Myocyte (in vitro differentiated cells): ENCODE measurements around the gene IGFBP3. TPM values are rescaled to one million over a fixed set of nuclear protein-coding genes. Genes with fewer than 3 reads are reported as not detected.

Experiments
- DNase-seq: peaks from one replicate; pipeline ENCODE4 v3.0.0-alpha.2; 2012; ENCODE audit warnings: low read depth
- total RNA-seq: library from RNA; depleted of rRNA; stranded (reverse); fragments of >200 nt; gene quantifications from 2 replicates; pipeline ENCODE4 v1.2.3, GENCODE V29; 2014

Gene IGFBP3
- total RNA-seq, 1 donor from 2014 or later = 184 TPM

DNA sequence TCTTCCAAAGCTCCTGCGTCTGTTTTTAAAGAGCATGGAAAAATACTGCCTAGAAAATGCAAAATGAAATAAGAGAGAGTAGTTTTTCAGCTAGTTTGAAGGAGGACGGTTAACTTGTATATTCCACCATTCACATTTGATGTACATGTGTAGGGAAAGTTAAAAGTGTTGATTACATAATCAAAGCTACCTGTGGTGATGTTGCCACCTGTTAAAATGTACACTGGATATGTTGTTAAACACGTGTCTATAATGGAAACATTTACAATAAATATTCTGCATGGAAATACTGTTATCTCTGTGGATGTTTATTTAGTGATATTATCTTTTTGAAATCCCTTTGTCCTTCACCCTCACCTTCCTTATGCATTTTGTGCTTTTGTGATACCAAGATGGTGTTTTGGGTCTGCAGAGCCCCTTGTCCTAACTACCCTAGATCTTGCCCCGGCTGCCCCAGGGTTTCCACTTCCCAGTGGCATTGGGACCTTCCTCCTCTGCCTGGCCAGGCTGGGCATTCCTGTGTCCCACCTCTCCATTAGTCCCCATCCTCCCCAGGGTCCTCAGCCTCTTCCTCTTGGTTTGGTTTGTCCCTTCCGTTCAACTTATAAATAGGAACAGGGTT is 27.6 kb downstream of the IGFBP3 start:
- DNase-seq = no peak

- DNase-seq = peak; percentile 16
Observed at GRCh38 chr7:45892407-45893035, 28.6 kb downstream of the IGFBP3 start.

- no peak for DNase-seq
Observed at GRCh38 chr7:45891462-45892402, 29.3 kb downstream of the IGFBP3 start.

DNA sequence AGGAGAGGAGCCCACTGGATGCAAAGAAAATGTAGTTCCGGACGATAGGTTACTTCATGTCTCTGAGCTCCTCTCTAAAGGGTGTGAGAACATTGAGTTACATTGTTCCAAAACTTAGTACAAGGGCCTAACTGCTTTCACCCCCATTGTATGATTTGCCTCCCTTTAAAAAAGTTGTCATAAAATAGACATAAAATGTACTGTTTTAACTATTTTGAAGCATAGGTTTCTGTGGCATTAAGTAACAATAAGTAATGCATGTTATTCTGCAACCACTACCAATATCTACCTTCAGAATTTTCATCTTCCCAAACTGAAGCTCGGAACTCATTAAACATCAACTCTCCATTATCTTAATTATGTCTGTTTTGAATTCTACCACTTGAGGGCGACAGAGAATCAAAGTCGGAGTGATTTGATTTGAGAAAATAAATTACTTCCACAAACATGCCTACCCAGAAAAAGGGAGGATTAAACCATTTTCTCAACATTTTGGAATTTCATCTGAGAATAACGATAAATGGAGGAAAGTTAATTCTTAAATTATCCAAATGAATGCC is 30.1 kb downstream of the IGFBP3 start:
- DNase-seq = peak; percentile 82

DNA sequence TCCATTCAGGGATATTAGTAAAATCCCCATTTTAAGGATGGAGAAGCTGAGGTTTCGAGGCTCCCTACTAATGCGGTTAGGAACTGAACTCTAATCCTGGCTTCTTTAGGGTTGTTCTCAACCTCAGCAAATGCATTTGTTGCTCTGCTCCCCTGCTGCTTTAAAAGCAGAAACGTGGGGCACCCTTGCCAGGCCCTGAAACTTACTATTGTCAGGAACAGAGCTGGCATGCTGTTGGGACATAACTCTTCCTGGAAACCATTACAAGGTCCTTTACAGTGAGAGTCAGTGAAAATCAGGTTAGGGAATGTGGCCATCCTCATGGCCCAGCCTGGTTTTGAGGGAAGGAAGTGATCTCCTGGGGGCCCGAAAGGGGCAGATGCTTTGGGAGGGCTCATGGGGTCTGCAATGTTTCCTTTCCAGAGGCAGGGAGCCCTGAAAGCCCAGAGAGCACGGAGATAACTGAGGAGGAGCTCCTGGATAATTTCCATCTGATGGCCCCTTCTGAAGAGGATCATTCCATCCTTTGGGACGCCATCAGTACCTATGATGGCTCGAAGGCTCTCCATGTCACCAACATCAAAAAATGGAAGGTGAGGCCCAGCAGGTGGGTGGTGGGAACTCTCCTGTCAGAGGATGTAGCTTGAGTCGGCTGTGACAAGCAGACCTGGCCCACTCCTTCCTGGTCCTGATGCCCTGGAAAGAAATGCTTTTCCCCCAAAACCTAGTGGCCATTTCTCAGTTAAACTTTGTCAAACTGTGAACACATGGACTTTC is 30.8 kb downstream of the IGFBP3 start:
- DNase-seq = no peak

DNA sequence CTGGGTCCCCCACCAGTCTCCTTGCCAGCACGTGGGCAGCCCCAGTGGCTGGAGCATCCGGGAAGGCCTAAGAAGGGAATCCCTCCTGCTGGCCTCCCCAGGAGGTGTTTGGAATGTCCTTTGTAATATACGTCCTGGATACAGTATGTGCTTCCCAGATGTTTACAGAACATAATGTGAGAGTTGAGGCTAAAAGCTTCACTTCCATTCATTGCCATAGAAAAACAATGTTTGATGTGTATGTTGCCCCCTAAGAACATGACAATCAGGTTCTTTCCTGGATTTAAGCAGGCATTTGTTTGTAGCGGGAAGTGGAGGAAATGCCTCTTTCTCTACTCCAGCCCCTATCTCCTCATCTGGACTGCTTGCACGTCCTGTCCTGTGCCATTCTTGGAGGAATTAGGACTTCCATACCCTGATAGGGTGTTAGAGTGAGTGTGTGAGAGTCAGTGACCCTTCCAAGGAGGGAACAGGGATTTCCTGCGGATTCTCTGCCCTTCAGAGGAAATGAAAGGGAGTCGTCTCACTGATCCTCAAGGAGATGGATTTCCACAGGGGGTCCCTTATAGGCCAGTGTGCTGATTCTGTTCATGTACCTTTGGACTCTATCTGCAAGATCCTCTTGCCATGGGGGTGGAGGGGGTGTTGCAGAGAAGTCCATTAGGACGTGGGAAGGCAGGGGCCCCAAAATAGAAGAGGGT is 31.6 kb downstream of the IGFBP3 start:
- DNase-seq = no peak

DNA sequence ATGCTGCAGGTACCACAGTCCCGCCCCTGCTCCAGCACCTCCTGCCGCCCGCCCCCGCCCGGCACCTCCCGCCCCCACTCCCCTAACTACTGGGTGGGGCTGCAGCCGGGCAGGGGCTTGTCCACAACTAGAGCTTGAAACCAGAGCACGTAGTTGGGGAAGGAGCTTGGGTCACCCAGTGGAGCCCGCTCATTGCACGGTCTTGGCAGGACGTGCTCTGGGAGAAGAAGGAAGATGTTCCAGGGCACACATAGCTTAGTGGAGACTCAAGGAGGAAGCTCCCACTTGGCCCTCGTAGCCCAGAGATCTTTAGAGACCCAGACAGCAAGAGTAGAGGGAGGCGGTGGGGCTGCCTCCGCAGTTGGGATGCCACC is 32.1 kb downstream of the IGFBP3 start:
- no peak for DNase-seq

GRCh38 chr7:45888185-45888992 is 32.7 kb downstream of the IGFBP3 start, which contains the start of gene IGFBP1:
Gene IGFBP1, plus strand, starts transcription at chr7:45888488. Its CDS starts 165 bp downstream, at chr7:45888653.
- peak; percentile 24 for DNase-seq

DNA sequence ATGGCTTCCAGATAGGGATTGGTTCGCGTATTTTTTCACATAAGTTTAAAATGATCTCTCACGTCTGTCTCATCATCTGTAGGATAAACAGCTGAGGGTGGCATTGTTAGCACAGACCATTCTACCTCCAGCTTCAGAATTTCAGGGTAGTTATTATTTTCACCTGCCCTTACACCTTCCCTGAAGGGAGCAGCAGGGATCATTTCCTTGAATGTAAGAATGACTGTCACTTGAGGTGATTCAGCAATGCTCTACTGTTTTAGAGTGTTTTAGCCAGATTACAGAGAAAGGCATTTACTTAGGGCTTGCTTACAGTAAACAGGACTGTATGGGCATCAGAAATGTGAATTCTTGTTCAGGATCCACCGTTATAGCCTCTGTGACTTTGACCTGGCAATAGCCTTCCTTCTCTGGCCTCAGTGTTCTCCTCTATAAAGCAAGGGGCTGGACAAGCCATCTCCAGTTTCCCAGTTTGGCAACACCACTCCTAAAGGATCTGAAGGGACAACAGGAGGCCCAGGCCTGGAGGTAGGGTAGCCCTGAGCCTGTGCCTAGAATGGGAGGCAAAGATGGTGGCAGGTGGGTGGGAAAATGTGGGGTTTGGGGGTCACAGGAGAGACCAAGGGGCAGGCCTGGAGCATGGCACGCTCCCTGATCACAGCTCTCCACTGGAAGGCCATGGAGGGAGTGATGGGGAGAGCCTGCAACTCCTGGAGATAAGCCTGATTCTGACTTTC is 34.0 kb downstream of the IGFBP3 start:
- no peak for DNase-seq

DNA sequence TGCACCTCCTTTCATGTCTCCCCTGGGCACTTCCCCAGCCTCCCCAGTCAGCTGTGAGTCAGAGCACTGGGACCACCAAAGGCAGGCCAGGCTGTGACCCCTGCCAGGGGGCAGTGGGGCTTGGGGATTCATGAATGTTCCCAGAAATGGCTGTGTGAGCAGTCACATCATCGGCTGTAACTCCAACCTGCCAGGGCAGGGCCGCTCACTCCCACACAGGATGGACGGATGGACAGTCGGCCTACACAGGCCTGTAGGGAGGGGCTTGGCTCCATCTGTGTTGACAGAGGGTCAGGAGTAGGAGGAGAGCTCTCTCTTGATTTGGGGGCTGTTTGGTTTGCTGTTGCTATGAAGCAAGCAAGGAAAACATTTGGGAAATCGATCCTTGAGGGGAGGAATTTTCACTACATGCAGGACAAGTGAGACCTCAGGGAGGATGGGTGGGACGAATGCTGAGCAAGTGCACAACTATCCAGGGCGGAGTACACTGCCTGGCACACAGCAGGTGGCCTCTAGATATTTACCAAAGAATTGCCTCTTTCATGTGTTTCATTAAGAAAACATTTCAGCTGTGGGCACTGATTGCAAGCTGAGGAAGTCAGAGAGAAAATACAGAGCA is 35.7 kb downstream of the IGFBP3 start:
- DNase-seq = peak; percentile 77

DNA sequence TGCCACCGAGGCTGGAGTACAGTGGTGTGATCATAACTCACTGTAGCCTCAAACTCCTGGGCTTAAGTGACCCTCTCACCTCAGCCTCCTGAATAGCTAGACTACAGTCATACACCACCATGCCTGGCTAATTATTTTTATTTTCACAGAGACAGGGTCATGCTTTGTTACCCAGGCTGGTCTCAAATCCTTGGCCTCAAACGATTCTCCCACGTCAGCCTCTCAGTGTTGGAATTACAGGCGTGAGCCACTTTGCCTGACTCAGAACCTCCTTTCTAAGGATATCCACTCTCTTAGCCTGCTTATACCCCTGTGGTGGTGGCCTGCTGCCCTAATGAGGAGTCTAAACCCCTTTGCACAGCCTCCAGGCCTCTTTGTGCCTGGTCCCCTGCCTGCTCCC is 36.9 kb downstream of the IGFBP3 start:
- DNase-seq = no peak

- peak; percentile 54 for DNase-seq
Observed at GRCh38 chr7:45882465-45882810, 38.6 kb downstream of the IGFBP3 start.

- DNase-seq = peak; percentile 76
Observed at GRCh38 chr7:45881759-45882464, 39.2 kb downstream of the IGFBP3 start.

DNA sequence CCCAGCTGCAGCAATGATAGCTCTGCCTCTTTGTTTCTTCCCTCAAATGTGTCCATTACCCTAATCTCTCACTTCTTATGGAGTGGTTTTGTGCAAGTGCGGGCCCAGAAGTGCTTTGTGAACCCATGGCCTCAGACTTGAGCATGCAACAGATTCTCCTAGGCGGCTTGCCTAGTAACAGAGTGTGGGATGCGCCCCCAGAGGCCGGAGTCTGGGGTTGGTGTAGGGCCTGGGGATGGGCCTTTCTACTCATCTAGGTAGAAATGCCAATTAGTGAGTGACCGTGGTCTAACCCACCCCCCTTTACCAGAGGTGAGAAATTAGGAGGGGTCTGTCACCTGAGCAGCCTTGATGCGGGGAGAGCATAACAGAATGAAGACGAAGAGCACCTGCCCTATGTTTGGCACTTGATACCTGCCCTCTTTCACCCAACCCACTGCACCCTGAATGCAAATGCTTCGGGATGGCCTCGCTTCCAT is 39.8 kb downstream of the IGFBP3 start:
- no peak for DNase-seq

- no peak for DNase-seq
Observed at GRCh38 chr7:45880433-45880860, 40.6 kb downstream of the IGFBP3 start.

DNA sequence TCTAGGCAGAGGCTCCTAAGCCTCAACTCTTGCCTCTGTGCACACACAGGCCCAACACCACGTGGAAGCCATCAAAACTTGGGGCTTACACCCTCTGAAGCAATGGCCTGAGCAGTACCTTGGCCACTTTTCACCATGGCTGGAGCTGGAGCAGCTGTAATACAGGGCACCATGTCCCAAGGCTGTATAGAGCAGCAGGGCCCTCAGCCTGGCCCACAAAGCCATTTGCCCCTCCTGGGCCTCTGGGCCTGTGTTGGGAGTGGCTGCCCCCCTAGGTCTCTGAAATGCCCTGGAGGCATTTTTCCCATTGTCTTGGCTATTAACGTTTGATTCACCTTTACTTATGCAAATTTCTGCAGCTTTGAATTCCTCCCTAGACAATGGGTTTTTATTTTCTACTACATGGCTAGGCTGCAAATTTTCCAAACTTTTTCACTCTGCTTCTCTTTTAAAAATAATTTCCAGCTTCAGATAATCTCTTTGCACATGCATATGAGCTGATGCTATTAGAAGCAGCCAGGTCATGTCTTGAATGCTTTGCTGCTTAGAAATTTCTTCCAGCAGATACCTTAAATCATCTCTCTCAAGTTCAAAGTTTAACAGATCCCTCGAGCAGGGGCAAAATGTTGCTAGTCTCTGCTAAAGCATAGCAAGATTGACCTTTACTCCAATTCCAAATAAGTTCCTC is 42.5 kb downstream of the IGFBP3 start:
- DNase-seq = no peak

DNA sequence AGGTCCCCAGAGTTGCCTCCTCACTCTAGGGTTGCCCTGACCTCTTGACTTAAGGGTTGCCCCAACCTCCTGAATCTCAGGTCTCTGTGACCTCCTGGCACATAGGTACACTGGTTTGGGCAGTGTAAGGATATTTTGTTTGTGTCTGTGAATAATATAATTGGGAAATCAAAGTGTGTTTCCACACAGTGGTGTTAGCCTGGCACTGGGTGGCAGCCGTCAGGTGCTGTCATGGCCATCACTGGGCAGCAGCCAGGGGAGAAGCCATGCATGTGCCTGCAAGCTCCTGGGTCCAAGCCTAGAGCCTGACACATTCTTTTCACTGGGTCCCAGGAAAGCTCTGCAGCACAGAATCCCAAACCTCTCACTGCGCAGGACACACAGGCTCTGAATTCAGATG is 44.6 kb downstream of the IGFBP3 start:
- no peak for DNase-seq
